Fibroblast of skin of right biceps (primary cell): ENCODE results near the gene MAPKBP1.
"Not testable (repeated sequence)": the region's sequence is repeated elsewhere in the genome, so short reads cannot be mapped to it uniquely, and the experiment has no call there.

ENCODE experiments used
- DNase-seq: peaks from one replicate; pipeline ENCODE4 v3.0.0-alpha.2; 2013

The MAPKBP1 gene

GRCh38 chr15:41774062-41774881, at the start of gene MAPKBP1:
MAPKBP1 (plus strand) TSS chr15:41774484; CDS start chr15:41775276, 792 bp downstream.
- DNase-seq, result peak; percentile 98

- DNase-seq, result peak; percentile 22
Observed at GRCh38 chr15:41727143-41727542, 47.1 kb upstream of the MAPKBP1 start.

GRCh38 chr15:41728061-41728460, 46.2 kb upstream of the MAPKBP1 start:
- not testable (repeated sequence) for DNase-seq

- DNase-seq, result no peak
Observed at GRCh38 chr15:41730543-41730942, 43.7 kb upstream of the MAPKBP1 start.

- no peak for DNase-seq
Observed at GRCh38 chr15:41732483-41732882, 41.8 kb upstream of the MAPKBP1 start.

GRCh38 chr15:41734079-41734478, 40.2 kb upstream of the MAPKBP1 start:
- DNase-seq, result peak; percentile 39

- DNase-seq, result no peak
Observed at GRCh38 chr15:41735046-41735445, 39.2 kb upstream of the MAPKBP1 start.

- DNase-seq, result not testable (repeated sequence)
Observed at GRCh38 chr15:41735492-41735891, 38.8 kb upstream of the MAPKBP1 start.

GRCh38 chr15:41746802-41747201, 27.5 kb upstream of the MAPKBP1 start:
- peak; percentile 13 for DNase-seq

GRCh38 chr15:41756198-41756597, 18.1 kb upstream of the MAPKBP1 start:
- no peak for DNase-seq

GRCh38 chr15:41772720-41773331, 1.5 kb upstream of the MAPKBP1 start:
- peak; percentile 71 for DNase-seq

GRCh38 chr15:41773332-41773728, 954 bp upstream of the MAPKBP1 start:
- no peak for DNase-seq

GRCh38 chr15:41773729-41774061, 589 bp upstream of the MAPKBP1 start:
- DNase-seq, result no peak

- DNase-seq, result no peak
Observed at GRCh38 chr15:41774882-41775417, 666 bp downstream of the MAPKBP1 start.

- no peak for DNase-seq
Observed at GRCh38 chr15:41775651-41776050, 1.4 kb downstream of the MAPKBP1 start.

GRCh38 chr15:41777421-41777973, 3.2 kb downstream of the MAPKBP1 start:
- DNase-seq, result peak; percentile 50

- no peak for DNase-seq
Observed at GRCh38 chr15:41778521-41778920, 4.2 kb downstream of the MAPKBP1 start.

GRCh38 chr15:41779662-41780157, 5.4 kb downstream of the MAPKBP1 start:
- DNase-seq, result no peak

GRCh38 chr15:41780266-41780665, 6.0 kb downstream of the MAPKBP1 start:
- no peak for DNase-seq

GRCh38 chr15:41780727-41781126, 6.4 kb downstream of the MAPKBP1 start:
- DNase-seq, result no peak

- no peak for DNase-seq
Observed at GRCh38 chr15:41782371-41783282, 8.3 kb downstream of the MAPKBP1 start.

- DNase-seq, result no peak
Observed at GRCh38 chr15:41783296-41783695, 9.0 kb downstream of the MAPKBP1 start.

- no peak for DNase-seq
Observed at GRCh38 chr15:41788262-41788661, 14.0 kb downstream of the MAPKBP1 start.
